ENCODE data around the gene SUGP1. TPM values are rescaled to one million over a fixed set of nuclear protein-coding genes. Genes with fewer than 3 reads are reported as not detected.

The SUGP1 gene
- total and polyA plus RNA-seq, 3 donors from 2014 or later = 87.4 to 98.8 (median 89.8) TPM

GRCh38 chr19:19337120-19337519 is 16.8 kb upstream of the SUGP1 start:
- no peaks in the 10 kb centered on the region for H3K4me1 ChIP-seq

GRCh38 chr19:19336597-19336996 is 16.3 kb upstream of the SUGP1 start:
- intact Hi-C loops (cut with DNase I; ENCODE audit: low total_unique reads) = no loop called here
- Histone ChIP-seq H3K4me1 (no peaks in the 10 kb centered on the region), H3K4me3 (no peak overlapping the region), H3K27me3 (no peaks in the 10 kb centered on the region), H3K9me3 (no peaks in the 10 kb centered on the region), H3K36me3 (ENCODE audit: low read depth, missing control alignments) (no peaks in the 10 kb centered on the region), H3K27ac (no peak overlapping the region)
- WGBS, 2 donors = 43 to 50% methylated on average over 3 of the region's 3 CpGs
- no peak for DNase-seq
- TF ChIP-seq POLR2A (IDR thresholded peaks at IDR 0.05) = no peak
- no peak for TF ChIP-seq CTCF (IDR thresholded peaks at IDR 0.05)

More at GRCh38 chr19:19337120-19337519, 16.8 kb upstream of the SUGP1 start:
- TF ChIP-seq CTCF (IDR thresholded peaks at IDR 0.05) = no peak
- TF ChIP-seq POLR2A (IDR thresholded peaks at IDR 0.05) = no peak
- Histone ChIP-seq H3K36me3 (ENCODE audit: low read depth, missing control alignments) (no peaks in the 10 kb centered on the region), H3K9me3 (no peaks in the 10 kb centered on the region), H3K27ac (no peak overlapping the region), H3K27me3 (no peaks in the 10 kb centered on the region), H3K4me3 (no peak overlapping the region)
- DNase-seq = no peak
- intact Hi-C loops (cut with DNase I; ENCODE audit: low total_unique reads) = no loop called here
- WGBS, 2 donors = 90 to 92% methylated on average over 16 to 17 of the region's 17 CpGs

DNA sequence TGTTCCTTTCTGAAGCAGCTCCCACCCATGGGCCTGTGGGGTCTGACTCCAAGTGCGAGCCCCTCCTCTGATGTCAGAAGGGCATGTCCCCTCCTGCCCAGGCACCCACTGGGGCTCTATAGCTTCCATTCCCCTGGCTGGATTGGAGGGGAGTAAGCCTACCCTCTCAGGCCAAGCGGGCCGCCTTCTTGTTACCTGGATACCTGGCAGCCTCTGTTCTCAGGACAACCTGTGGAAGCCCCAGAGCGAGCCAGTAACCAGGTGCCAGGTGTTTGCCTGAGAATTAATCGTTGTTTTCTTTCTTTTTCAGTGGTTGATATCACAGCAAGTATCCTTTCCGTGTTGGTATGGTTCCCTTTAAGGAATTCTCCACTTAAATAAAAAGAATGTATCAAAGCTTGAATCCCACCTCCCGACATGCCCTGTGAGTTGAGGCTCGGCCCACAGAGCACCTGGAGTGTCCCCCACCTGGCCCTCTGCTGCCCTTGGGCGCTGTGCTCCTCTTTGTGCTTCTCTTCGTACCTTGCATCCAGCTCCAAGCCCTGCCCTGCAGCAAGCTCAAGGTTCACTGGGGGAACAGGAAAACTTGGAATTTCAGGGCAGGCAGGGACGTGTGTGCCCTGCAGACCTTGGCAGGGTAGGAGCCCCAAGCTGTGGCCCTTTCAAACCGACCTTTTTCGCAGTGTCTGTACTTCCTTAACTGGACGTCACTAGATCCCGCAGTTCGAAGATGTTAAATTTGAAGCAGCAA is 15.3 kb upstream of the SUGP1 start:
- no peak overlapping the region for H3K4me3 ChIP-seq
- TF ChIP-seq POLR2A (IDR thresholded peaks at IDR 0.05) = no peak
- no peak for TF ChIP-seq CTCF (IDR thresholded peaks at IDR 0.05)
- no peaks in the 10 kb centered on the region for H3K36me3 ChIP-seq (ENCODE audit: low read depth, missing control alignments)
- no peak for DNase-seq
- H3K27me3 ChIP-seq = no peaks in the 10 kb centered on the region
- WGBS, 2 donors = 86 to 92% methylated on average over 16 of the region's 16 CpGs
- intact Hi-C loops (cut with DNase I; ENCODE audit: low total_unique reads) = no loop called here
- H3K9me3 ChIP-seq = no peaks in the 10 kb centered on the region
- no peak overlapping the region for H3K27ac ChIP-seq
- no peaks in the 10 kb centered on the region for H3K4me1 ChIP-seq

GRCh38 chr19:19334989-19335344 is 14.7 kb upstream of the SUGP1 start:
- 74 to 81% methylated on average over 3 of the region's 3 CpGs for WGBS, 2 donors
- Histone ChIP-seq H3K9me3 (no peaks in the 10 kb centered on the region), H3K36me3 (ENCODE audit: low read depth, missing control alignments) (no peaks in the 10 kb centered on the region), H3K4me3 (no peak overlapping the region), H3K27ac (no peak overlapping the region), H3K4me1 (no peaks in the 10 kb centered on the region), H3K27me3 (no peaks in the 10 kb centered on the region)
- DNase-seq = no peak
- TF ChIP-seq POLR2A (IDR thresholded peaks at IDR 0.05) (no peak), CTCF (IDR thresholded peaks at IDR 0.05) (no peak)
- intact Hi-C loops (cut with DNase I; ENCODE audit: low total_unique reads) = no loop called here

Data from testis (tissue), 3 donors.